C1 segment of cervical spinal cord (tissue), 14 donors: ENCODE measurements around the gene NDUFAF8.

Experiments used
- DNase-seq, 14 donors: peaks; one replicate each; lab custom pipeline; 2025; lab: John Stamatoyannopoulos, UW

NDUFAF8 gene

GRCh38 chr17:81251709-81252301 is 12.7 kb downstream of the NDUFAF8 start:
- DNase-seq: peak in 1 of 14 donors; percentile 53

DNA sequence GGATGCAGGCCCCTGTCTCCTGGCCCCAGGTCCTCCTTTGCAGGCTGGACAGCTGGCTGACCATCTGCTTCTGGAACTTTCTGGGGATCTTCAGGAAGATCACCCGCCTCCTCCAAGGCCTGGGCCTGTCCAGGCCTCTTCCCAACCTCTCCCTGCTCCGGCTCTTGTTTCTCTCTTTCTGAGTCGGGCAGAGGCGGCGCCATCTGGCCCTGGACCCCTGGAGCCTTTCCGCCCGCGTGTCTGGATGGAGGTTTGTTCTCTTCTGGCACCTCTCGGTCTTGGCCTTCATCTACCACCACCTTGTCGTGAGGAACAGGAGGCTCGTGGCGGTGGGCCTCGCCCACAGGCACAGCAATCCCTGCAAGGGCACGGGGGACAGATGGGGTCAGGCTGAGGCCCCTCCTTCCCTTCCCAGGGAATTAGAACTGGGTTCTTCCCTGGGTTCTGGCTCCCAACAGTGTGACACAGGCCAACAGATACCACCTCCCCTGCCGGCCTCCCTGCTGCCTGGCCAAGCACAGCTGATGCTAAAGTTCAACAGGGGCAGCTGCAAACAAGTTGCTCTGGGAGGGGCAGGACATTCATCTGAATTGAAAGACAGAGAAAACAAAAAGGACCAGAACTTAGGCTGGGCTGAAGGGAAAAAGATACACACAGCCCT is 13.3 kb downstream of the NDUFAF8 start:
- DNase-seq: peak in 1 of 14 donors; percentile 63

GRCh38 chr17:81252987-81253329 is 13.8 kb downstream of the NDUFAF8 start:
- no peak for DNase-seq

DNA sequence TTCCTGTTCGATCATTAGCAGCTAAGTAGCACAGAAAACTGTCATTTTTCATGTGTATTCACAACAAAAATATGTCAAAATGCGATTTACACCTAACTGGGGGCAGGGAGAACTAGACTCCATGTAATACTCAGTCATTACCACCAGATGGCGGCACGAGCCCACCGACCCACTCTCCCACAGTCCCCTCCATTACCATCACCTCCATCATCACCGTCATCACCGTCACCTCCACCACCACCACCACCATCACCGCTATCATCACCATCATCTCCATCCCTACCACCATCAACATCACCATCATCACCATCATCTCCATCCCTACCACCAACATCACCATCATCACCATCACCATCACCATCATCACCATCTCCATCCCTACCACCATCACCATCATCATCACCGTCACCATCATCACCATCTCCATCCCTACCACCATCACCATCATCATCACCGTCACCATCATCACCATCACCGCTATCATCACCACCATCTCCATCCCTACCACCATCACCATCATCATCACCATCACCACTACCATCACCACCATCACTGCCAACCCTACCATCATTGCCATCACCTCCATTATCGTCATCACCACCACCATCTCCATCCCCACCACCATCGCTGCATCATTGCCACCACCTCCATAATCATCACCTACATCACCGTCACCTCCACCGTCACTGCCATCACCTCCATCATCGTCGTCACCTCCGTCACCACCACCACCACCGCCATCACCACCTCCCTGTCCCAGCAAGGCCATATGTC is 14.4 kb downstream of the NDUFAF8 start:
- peak in 5 of 14 donors; percentile 16 to 47 (median 39) for DNase-seq

DNA sequence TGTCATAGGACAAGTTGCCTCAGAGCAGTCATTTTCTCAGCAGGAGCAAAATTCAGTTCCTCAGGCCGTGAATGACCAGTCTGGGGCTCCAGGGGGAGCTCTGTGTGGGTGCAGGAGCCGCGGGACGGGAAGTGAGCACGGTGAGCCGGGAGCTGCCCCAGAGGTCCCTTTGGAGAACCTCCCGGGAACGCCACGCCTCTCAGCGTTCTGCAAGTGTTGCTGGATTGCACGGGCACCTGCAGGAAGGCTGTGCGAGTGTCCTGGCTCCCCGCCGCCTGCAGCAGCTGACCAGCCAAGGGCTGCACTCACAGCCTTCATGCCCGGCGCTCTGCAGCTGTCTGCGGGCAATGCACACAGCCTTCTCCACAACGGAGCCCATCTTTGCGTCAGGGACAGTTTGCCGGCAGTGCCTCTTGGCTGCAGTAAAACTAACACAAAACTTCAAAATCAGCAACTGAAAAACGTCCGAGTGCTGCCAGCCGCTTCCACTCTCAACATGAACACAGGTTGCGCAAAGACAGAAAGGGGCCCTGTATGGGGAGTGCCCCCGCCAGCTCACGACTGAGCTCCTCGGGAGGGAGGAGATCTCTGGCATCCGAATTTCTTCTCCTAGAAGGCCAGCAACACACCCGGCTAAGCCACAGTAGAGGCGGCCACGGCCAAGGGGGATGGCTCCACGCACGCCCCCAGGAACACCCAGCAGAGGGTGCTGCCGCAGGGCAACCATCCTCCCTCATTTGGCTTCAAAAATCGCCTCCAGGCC is 16.0 kb downstream of the NDUFAF8 start:
- DNase-seq: peak in 9 of 14 donors; percentile 21 to 61 (median 38)

GRCh38 chr17:81256616-81257015 is 17.5 kb downstream of the NDUFAF8 start:
- DNase-seq: peak in 2 of 14 donors; percentile 4 to 24

- DNase-seq: no peak
Observed at GRCh38 chr17:81257533-81257932, 18.4 kb downstream of the NDUFAF8 start.

GRCh38 chr17:81258292-81258691 is 19.2 kb downstream of the NDUFAF8 start:
- no peak for DNase-seq

DNA sequence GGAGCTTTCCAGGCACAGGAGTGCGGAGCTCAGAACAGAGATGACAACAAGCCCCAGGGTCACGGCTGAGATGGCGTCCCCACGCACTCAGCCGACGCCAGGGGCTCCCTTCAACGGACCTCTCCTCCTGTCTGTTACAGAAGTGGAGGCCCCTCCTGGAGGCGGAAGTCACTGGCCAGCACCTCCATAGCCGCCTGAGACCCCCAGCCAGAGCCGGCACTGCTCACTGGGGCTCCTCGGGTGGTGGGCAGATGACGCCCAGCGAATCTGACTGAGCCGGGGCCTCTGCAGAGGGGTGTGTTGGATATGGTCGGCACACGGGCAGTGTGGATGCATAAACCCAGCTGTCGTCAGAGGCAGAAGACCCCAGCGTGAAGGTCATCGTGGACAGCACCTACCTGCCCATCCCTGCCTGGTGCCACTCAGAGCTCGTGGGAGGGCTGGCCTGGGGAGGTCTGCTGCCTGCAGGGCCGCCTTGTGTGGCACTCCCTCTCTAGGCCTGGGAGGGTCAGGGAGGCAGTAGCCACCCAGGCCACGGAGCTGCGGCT is 20.0 kb downstream of the NDUFAF8 start:
- DNase-seq: no peak

DNA sequence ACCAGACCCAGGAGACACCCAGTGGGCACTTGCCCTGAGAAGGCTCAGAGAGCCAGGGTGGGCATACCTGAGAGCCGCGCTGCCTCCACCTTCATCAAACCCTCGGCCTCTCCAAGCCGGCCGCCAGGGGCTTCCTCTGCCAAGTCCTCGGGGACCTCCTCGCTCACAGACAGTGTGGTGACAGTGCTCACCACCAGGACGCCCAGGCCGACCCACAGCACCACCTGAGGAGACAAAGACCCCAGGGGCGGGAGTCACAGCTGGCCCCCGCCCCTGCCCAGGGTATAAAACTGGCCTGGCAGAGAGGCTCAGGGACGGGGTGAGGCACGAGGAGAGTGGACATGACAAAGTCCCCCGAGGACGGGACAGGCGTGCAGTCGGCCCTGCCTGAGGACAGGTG is 21.1 kb downstream of the NDUFAF8 start:
- DNase-seq: no peak

GRCh38 chr17:81260641-81261040 is 21.5 kb downstream of the NDUFAF8 start:
- DNase-seq: no peak

GRCh38 chr17:81261096-81261495 is 22.0 kb downstream of the NDUFAF8 start:
- no peak for DNase-seq

- no peak for DNase-seq
Observed at GRCh38 chr17:81261582-81262336, 22.6 kb downstream of the NDUFAF8 start.

DNA sequence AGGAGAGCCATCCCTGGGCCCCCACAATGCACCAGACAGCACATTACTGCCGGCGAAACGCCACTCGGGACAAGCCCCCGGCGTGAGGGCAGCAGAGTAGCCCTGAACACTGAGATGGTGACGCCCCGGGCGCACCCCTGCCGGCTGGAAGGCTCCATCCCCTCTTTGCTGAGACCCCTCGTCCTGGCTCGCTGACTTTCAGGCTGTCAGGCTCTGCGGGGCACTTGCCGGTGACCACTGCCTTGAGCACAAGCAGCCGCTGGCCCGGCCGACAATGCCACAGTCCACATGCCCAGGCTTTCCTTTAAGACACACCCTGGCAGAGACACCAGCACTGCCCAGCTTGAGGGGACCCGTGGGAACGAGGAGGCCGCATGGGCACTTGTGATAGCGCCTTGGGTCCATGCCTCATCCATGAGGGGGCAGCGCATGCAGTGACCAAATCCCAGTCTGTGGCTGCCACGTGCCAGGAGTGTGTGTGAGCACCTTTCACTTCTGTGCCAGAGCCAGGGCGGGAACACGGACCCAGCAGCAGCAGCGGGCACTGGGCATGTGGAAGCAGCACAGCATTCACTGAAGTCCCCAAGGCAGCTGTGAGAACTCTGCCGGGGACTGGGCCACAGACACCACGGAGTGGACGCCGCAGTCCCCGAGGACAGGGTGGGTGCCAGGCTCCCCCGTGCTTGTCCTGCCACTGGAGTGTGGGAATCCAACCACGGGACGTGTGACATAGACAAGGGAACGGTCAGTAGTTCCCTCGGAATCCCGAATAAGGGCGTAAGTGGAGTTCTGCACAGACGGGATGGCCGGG is 24.5 kb downstream of the NDUFAF8 start:
- no peak for DNase-seq

DNA sequence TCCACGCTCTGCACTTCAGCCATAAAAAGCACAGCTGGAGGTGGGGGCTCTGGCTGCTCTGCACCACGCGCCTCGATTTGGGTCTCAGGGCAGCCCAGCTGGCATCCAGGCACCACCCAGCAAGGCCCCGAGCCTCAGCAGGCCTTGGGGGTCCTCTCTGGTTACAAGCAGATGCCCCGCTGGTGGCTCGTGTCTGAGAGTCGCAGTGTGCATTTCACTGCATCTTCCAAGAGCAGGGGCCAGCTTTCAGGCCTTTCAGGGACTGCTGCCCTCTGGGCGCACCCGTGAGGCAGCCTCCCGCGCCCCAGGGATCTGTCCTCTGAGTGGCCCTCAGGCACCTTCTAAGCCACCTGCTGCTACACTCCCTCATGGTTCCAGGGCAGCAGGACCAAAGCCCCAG is 25.5 kb downstream of the NDUFAF8 start:
- DNase-seq: no peak

- no peak for DNase-seq
Observed at GRCh38 chr17:81265576-81265975, 26.5 kb downstream of the NDUFAF8 start.

- peak in 4 of 14 donors; percentile 5 to 37 (median 16) for DNase-seq
Observed at GRCh38 chr17:81267390-81268067, 28.4 kb downstream of the NDUFAF8 start.

DNA sequence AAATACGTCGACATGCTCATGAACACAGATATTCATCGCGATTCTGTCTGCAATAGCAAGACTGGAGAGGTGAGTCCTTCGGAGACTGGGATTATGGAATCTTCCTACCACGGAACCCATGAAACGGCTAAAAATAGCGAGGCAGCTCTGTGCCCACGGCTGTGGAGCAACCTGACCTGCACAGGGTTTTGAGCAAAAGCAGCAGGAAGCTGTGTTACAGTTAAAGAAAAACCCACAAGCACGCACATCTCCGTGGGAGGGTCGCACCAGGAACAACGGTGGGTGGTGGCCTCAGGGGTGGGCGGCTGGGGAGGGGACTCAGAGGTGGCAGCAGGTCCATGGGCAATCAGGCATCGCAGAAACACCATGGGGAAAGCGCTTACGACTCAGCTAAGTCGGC is 31.2 kb downstream of the NDUFAF8 start:
- DNase-seq: no peak

GRCh38 chr17:81271226-81271625 is 32.1 kb downstream of the NDUFAF8 start:
- DNase-seq: no peak

DNA sequence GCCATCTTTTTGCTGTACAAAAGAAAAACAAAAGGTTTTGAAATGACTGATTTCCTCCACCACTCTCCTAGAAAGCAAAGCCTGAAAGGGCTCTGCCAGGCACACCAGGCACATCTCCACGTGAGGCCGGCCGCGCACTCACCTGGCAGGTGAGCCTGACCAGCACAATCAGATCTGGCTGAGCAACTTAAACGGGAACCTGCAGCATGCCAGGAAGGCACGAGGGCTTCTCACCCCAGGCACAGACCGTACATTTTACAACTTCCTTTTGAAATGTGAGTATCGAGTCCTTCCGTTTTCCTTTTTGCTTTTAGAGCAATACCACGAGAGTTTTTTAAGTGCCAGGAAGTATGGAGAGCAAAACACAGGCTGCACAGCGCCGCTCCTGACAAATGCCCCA is 33.5 kb downstream of the NDUFAF8 start:
- no peak for DNase-seq
